Cardiac muscle cell (in vitro differentiated cells and primary cell): ENCODE data around the gene CD99L2. TPM values are rescaled to one million over a fixed set of nuclear protein-coding genes. Genes with fewer than 3 reads are reported as not detected.
A peak's percentile ranks its signal among the peaks of the same experiment; 100 is the strongest.

Source experiments
- DNase-seq, 2 donors: peaks; one replicate each; pipeline versions ENCODE4 v3.0.0 to v3.0.0-alpha.2; 2010 to 2017; ENCODE audit warnings: low read depth in 1 of 2, low spot score in 1 of 2
- H3K27ac ChIP-seq: fragments of 200-600 bp; sonication (generic); 2 replicates; pipeline ENCODE4 v1.5.1; 2016
- H3K27me3 ChIP-seq: fragments of 200-600 bp; sonication (generic); 2 replicates; pipeline ENCODE4 v1.6.0; 2016; ENCODE audit warnings: control low read depth
- H3K36me3 ChIP-seq: fragments of 200-600 bp; sonication (generic); 2 replicates; pipeline ENCODE4 v1.5.1; 2016; ENCODE audit warnings: control low read depth
- H3K4me1 ChIP-seq: fragments of 200-600 bp; sonication (generic); 2 replicates; pipeline ENCODE4 v1.8.1; 2017; ENCODE audit warnings: low read depth, mild to moderate bottlenecking, mixed run types
- H3K4me3 ChIP-seq: fragments of 200-600 bp; sonication (generic); 2 replicates; pipeline ENCODE4 v1.5.1; 2016; ENCODE audit warnings: mild to moderate bottlenecking
- H3K9me3 ChIP-seq: fragments of 200-600 bp; sonication (generic); 2 replicates; pipeline ENCODE4 v1.5.1; 2017; ENCODE audit warnings: low read depth, mild to moderate bottlenecking, control low read depth
- polyA plus RNA-seq: library from polyadenylated mRNA; unstranded; fragments of >200 nt; fragmentation: Nextera tagmentation; extraction: Ambion mirVana; gene quantifications from 2 replicates; pipeline ENCODE4 v1.2.1, GENCODE V29; 2016
- total RNA-seq: library from RNA; depleted of rRNA; stranded (reverse); fragments of >200 nt; gene quantifications from 2 replicates; pipeline ENCODE4 v1.2.3, GENCODE V29; 2016
- TF ChIP-seq, protein P1 (sequence below): IDR thresholded peaks from 2 replicates; pipeline ENCODE4 v1.5.1; 2012; ENCODE audit warnings: low read depth, mild to moderate bottlenecking, low read length

CD99L2 gene
- total and polyA plus RNA-seq, 2 experiments from 2014 or later, result 44.7 to 53.5 TPM

GRCh38 chrX:150770623-150771022 lies 127.8 kb downstream of the CD99L2 start:
- TF ChIP-seq, protein P1, sequence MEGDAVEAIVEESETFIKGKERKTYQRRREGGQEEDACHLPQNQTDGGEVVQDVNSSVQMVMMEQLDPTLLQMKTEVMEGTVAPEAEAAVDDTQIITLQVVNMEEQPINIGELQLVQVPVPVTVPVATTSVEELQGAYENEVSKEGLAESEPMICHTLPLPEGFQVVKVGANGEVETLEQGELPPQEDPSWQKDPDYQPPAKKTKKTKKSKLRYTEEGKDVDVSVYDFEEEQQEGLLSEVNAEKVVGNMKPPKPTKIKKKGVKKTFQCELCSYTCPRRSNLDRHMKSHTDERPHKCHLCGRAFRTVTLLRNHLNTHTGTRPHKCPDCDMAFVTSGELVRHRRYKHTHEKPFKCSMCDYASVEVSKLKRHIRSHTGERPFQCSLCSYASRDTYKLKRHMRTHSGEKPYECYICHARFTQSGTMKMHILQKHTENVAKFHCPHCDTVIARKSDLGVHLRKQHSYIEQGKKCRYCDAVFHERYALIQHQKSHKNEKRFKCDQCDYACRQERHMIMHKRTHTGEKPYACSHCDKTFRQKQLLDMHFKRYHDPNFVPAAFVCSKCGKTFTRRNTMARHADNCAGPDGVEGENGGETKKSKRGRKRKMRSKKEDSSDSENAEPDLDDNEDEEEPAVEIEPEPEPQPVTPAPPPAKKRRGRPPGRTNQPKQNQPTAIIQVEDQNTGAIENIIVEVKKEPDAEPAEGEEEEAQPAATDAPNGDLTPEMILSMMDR, result no peak
- no peak for DNase-seq
- Histone ChIP-seq H3K27me3 (no peaks in the 10 kb centered on the region), H3K4me3 (no peak overlapping the region), H3K4me1 (no peaks in the 10 kb centered on the region), H3K27ac (no peak overlapping the region), H3K9me3 (no peaks in the 10 kb centered on the region), H3K36me3 (no peaks in the 10 kb centered on the region)

DNA sequence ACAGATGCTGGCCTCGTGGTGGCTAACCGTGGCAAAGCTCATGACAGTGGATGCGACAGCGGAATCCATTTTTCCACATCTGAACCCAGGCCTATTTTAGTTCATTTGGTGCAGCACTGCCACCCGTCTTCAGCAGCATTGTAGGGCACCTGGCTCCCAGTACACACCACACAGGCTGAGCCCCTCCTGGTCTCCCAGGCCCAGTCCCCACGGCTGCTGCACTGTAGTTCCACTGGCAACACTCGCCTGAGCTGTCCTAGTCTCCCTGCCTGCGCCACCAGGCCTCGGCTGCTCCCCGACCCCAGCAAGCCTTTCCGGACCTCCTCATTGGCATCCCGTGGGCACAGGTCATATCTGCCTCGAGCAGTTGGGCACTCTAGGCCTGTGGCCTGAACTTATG lies 129.1 kb downstream of the CD99L2 start:
- Histone ChIP-seq H3K36me3 (no peaks in the 10 kb centered on the region), H3K27ac (no peak overlapping the region), H3K27me3 (no peaks in the 10 kb centered on the region), H3K9me3 (no peaks in the 10 kb centered on the region), H3K4me3 (no peak overlapping the region), H3K4me1 (no peaks in the 10 kb centered on the region)
- DNase-seq, result no peak
- TF ChIP-seq, protein P1, result no peak

- Histone ChIP-seq H3K4me3 (no peak overlapping the region), H3K9me3 (no peaks in the 10 kb centered on the region), H3K27ac (no peak overlapping the region), H3K27me3 (no peaks in the 10 kb centered on the region), H3K4me1 (no peaks in the 10 kb centered on the region), H3K36me3 (no peaks in the 10 kb centered on the region)
- TF ChIP-seq, protein P1, result no peak
- DNase-seq, result no peak
These were observed 129.8 kb downstream of the CD99L2 start for GRCh38 chrX:150768580-150769190.

GRCh38 chrX:150768132-150768485 lies 130.4 kb downstream of the CD99L2 start:
- DNase-seq, result peak in 1 of 2 donors; percentile 80
- Histone ChIP-seq H3K4me1 (no peaks in the 10 kb centered on the region), H3K27me3 (no peaks in the 10 kb centered on the region), H3K36me3 (no peaks in the 10 kb centered on the region), H3K4me3 (no peak overlapping the region), H3K9me3 (no peaks in the 10 kb centered on the region), H3K27ac (no peak overlapping the region)
- TF ChIP-seq, protein P1, result no peak

GRCh38 chrX:150767475-150768131 lies 130.9 kb downstream of the CD99L2 start:
- no peaks in the 10 kb centered on the region for H3K27me3 ChIP-seq
- no peaks in the 10 kb centered on the region for H3K4me1 ChIP-seq
- H3K9me3 ChIP-seq, result no peaks in the 10 kb centered on the region
- H3K36me3 ChIP-seq, result no peaks in the 10 kb centered on the region
- TF ChIP-seq, protein P1, result no peak
- no peak overlapping the region for H3K27ac ChIP-seq
- DNase-seq, result peak in 1 of 2 donors; percentile 95
- no peak overlapping the region for H3K4me3 ChIP-seq
